Stomach (tissue), 4 donors: ENCODE data around the gene AKAP7.

Experiments used
- POLR2A ChIP-seq, 4 donors: fragments of 450-650 bp; IDR thresholded peaks; one replicate each; pipeline ENCODE4 v1.6.1; 2016; ENCODE audit warnings: antibody characterized with exemption in 4 of 4, control low read depth in 2 of 4, mild to moderate bottlenecking in 1 of 4, moderate library complexity in 1 of 4
- TF ChIP-seq, protein P1 (sequence below), 7 experiments: fragments of 450-650 bp in 4 of 7; fragments of 200-600 bp in 3 of 7; sonication (generic) in 3 of 7; IDR thresholded peaks; one replicate each; pipeline ENCODE4 v1.5.1; 2016 to 2019; ENCODE audit warnings: antibody characterized with exemption in 7 of 7, control low read depth in 2 of 7, mild to moderate bottlenecking in 1 of 7

DNA sequence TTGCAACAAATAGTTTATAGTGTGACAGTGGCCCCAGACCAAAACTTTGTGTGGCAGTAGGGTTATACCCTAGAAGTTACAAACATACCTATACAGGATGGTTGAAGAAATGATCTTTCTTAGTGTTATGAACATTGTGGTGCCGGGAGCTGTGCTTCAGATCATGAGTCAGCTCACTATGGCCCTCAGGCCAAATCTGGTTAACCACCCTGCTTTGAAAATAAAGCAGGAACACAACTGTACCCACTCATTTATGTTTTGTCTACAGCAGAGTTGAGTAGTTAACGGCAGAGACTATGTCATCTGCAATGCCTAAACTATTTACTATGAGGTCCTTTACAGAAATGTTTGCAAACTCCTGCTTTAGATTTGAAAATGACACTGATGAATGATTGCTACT, 24.3 kb downstream of the AKAP7 start:
- TF ChIP-seq, protein P1, sequence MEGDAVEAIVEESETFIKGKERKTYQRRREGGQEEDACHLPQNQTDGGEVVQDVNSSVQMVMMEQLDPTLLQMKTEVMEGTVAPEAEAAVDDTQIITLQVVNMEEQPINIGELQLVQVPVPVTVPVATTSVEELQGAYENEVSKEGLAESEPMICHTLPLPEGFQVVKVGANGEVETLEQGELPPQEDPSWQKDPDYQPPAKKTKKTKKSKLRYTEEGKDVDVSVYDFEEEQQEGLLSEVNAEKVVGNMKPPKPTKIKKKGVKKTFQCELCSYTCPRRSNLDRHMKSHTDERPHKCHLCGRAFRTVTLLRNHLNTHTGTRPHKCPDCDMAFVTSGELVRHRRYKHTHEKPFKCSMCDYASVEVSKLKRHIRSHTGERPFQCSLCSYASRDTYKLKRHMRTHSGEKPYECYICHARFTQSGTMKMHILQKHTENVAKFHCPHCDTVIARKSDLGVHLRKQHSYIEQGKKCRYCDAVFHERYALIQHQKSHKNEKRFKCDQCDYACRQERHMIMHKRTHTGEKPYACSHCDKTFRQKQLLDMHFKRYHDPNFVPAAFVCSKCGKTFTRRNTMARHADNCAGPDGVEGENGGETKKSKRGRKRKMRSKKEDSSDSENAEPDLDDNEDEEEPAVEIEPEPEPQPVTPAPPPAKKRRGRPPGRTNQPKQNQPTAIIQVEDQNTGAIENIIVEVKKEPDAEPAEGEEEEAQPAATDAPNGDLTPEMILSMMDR (IDR thresholded peaks at IDR 0.05): no peak
- TF ChIP-seq POLR2A (IDR thresholded peaks at IDR 0.05): no peak
